ENCODE measurements around the gene BEGAIN. TPM values are rescaled to one million over a fixed set of nuclear protein-coding genes. Genes with fewer than 3 reads are reported as not detected.

Gene BEGAIN
- total RNA-seq, 1 donor from 2014 or later: 1.3 TPM

DNA sequence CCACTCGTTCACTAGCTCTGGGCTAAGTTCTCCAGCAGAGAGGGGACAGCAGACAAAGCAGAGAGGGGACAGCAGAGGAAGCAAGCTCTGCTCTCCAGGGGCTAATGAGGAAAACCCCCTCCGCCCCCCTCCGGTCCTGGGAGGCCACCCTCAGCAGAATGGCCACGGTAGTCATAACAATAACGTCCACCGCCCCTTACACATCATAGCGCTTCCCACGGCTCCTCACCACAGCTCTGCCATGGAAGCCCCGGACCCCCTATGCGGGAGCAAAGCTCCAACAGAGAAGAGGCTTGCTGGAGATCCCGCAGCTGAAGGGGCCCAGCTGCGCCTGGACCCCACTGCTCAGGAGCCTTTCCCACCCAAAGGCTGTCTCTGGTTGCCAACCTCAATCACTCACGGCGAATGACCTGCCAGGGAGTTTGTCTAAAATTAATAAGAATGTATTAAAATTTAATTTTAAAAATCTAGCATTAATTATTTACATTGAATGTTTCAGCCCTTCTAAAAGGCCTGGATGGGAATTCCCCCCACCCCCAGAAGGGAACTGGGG is 17.4 kb downstream of the BEGAIN start:
- TF ChIP-seq, protein P1, sequence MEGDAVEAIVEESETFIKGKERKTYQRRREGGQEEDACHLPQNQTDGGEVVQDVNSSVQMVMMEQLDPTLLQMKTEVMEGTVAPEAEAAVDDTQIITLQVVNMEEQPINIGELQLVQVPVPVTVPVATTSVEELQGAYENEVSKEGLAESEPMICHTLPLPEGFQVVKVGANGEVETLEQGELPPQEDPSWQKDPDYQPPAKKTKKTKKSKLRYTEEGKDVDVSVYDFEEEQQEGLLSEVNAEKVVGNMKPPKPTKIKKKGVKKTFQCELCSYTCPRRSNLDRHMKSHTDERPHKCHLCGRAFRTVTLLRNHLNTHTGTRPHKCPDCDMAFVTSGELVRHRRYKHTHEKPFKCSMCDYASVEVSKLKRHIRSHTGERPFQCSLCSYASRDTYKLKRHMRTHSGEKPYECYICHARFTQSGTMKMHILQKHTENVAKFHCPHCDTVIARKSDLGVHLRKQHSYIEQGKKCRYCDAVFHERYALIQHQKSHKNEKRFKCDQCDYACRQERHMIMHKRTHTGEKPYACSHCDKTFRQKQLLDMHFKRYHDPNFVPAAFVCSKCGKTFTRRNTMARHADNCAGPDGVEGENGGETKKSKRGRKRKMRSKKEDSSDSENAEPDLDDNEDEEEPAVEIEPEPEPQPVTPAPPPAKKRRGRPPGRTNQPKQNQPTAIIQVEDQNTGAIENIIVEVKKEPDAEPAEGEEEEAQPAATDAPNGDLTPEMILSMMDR (IDR thresholded peaks at IDR 0.05): no peak
- H3K9me3 ChIP-seq: no peaks in the 10 kb centered on the region
- DNase-seq (no peak), ATAC-seq (no peak)
- no peak overlapping the region for H3K4me3 ChIP-seq
- intact Hi-C loops (cut with DNase I): no loop called here
- no peak overlapping the region for H3K27ac ChIP-seq
- peaks cover 79% of the 10 kb centered on the region for H3K27me3 ChIP-seq (ENCODE audit: low read depth)
- H3K4me1 ChIP-seq: peaks cover 15% of the 10 kb centered on the region
- no peaks in the 10 kb centered on the region for H3K36me3 ChIP-seq

DNA sequence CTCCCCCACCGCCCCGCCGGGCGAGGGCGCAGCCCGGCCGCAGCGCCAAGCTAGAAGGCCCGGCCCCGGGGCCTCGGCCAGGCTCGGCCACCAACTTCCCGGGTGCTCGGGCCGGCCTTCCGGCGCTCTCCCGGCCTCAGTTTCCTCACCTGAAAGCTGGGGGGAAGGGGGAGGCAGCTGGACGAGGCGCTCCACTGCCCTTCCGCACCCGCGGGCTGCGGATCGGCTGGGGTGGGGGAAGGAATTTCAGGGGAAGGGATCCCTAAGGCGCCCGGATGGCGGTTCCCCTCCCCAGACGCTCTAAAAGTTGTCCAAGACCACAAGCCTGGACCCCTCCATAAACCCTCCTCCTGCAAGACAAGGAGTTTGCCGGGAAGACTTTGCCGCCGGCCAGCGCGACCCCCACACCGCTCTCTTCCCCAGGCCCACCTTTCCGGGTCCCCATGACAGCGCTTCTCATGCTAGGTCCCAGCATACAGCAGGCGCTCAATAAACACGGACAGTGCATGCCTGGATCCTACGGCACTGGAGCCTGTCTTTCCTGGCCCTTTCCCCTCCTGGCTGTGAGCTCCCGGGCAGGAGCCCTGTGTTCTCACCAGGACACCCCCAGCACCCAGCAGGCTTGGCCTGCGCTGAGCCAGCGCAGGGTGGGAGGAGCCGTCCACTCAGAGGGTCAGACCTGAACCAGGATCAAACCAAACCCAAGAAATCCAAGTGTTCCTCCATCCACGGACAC is 18.1 kb downstream of the BEGAIN start:
- H3K4me3 ChIP-seq: peak overlapping the region; percentile 56
- no peak overlapping the region for H3K27ac ChIP-seq
- H3K27me3 ChIP-seq (ENCODE audit: low read depth): peaks cover 79% of the 10 kb centered on the region
- H3K36me3 ChIP-seq: no peaks in the 10 kb centered on the region
- peaks cover 15% of the 10 kb centered on the region for H3K4me1 ChIP-seq
- TF ChIP-seq, protein P1 (IDR thresholded peaks at IDR 0.05): no peak
- DNase-seq: no peak
- no peaks in the 10 kb centered on the region for H3K9me3 ChIP-seq
- no peak for ATAC-seq
- intact Hi-C loops (cut with DNase I): no loop called here

DNA sequence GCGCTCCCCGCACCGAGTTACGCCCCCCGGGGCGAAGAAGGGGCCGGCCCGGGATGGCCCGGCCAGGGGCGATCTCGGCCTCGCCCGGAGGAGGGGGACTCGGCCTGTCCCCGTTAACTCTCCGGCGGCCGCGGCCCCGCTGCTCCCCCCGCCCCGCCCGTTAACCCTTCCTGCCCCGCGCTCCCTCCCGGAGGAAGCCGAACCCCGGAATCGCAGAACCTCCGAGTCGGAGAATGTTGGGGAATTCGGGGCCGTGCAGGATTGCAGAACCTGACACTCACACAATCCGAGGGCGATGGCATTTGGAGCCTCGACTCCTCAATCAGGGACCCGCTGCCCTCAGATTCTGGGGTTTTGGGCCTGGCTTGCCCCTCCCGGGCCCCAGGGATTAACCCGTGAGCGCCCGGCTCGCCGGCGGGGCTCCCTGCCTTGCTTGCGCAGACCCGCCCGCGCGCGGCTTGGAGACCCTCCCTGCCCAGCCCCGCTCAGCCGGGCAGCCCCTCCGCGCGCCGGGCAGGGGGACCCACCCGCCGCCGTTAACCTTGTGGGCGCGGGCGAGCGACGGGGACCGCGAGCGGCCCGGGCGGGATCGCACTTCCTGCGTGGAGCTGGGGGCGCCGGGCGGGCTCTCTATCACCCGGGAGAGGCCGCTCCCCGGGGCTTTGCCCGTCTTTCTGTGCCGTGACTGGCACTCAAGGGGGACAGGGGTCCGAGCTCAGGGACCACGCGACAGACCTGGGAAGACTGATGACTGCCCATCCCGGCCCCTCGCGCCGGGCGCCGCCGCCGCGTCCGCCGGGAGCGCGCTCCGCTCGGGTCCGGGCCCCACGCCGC is 18.8 kb downstream of the BEGAIN start:
- H3K4me3 ChIP-seq: peak overlapping the region; percentile 56
- H3K27ac ChIP-seq: no peak overlapping the region
- peaks cover 71% of the 10 kb centered on the region for H3K27me3 ChIP-seq (ENCODE audit: low read depth)
- H3K4me1 ChIP-seq: peaks cover 15% of the 10 kb centered on the region
- DNase-seq (no peak), ATAC-seq (no peak)
- H3K36me3 ChIP-seq: no peaks in the 10 kb centered on the region
- H3K9me3 ChIP-seq: no peaks in the 10 kb centered on the region
- intact Hi-C loops (cut with DNase I): no loop called here
- TF ChIP-seq, protein P1 (IDR thresholded peaks at IDR 0.05): no peak

DNA sequence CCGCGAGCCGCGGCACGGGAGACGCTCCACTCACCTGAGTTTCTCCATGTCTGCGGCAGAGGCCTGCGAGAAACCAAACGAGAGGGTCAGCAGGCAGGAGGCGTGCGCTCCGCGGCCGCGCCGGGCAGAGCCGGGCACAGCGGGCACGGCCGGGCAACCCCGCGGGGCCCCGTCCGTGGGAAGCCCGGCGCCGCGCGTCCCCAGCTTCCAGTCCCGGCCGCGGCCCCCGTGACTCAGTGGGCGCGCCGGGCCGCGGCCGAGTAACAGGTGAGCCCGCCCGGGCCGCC is 19.4 kb downstream of the BEGAIN start:
- DNase-seq (no peak), ATAC-seq (no peak)
- H3K4me1 ChIP-seq: peaks cover 15% of the 10 kb centered on the region
- no peaks in the 10 kb centered on the region for H3K9me3 ChIP-seq
- intact Hi-C loops (cut with DNase I): no loop called here
- TF ChIP-seq, protein P1 (IDR thresholded peaks at IDR 0.05): no peak
- no peaks in the 10 kb centered on the region for H3K36me3 ChIP-seq
- H3K4me3 ChIP-seq: peak overlapping the region; percentile 56
- H3K27ac ChIP-seq: no peak overlapping the region
- peaks cover 68% of the 10 kb centered on the region for H3K27me3 ChIP-seq (ENCODE audit: low read depth)

DNA sequence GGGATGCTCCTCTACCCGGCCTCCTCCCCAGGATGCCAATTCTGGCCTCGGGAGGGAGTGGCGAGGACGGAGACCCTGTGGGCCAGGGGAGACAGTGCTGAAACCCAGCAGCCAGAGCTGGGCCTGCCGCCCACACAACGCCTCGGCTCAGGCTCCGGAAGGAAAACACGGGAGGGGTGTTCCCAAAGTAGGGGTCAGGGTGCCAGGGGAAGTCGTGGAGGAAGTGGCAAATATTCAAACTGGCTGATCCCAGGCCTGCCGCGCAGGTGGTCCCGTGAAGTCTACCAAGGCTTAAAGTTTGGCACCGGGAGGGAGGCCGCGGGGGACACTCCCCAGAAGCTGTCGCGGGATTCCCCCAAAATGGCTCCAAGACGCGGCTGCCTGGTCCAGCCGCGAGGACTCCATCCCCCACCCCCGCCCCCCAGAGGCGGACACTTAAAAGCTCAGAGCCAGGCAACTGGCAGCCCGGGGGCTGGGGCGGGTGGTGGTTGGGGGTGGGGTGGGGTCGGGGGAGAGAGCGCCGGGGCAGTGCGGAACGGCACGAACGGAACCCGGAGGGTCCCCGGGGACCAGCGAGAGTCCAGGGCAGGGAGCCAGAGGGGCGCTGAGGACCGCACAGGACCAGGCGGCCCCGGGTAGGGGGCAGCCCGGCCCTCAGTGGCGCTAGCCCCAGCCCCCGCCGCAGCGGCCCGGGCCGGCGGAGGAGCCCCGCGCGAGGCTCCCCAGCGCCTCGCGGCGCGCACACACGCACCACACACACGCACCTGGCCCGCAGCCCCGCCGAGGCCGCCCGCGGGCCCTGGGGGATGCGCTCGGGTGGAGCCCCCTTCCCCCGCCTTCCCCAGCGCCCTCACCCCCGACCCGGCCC is 20.0 kb downstream of the BEGAIN start:
- no peaks in the 10 kb centered on the region for H3K9me3 ChIP-seq
- H3K36me3 ChIP-seq: no peaks in the 10 kb centered on the region
- DNase-seq: no peak
- H3K4me1 ChIP-seq: peaks cover 15% of the 10 kb centered on the region
- H3K27ac ChIP-seq: no peak overlapping the region
- H3K27me3 ChIP-seq (ENCODE audit: low read depth): peaks cover 63% of the 10 kb centered on the region
- TF ChIP-seq, protein P1 (IDR thresholded peaks at IDR 0.05): no peak
- peak overlapping the region; percentile 56 for H3K4me3 ChIP-seq
- intact Hi-C loops (cut with DNase I): no loop called here
- ATAC-seq: no peak

All from lower lobe of right lung (tissue), 2 donors.